Measurements from ENCODE around the gene ACOT7.

ACOT7 gene

DNA sequence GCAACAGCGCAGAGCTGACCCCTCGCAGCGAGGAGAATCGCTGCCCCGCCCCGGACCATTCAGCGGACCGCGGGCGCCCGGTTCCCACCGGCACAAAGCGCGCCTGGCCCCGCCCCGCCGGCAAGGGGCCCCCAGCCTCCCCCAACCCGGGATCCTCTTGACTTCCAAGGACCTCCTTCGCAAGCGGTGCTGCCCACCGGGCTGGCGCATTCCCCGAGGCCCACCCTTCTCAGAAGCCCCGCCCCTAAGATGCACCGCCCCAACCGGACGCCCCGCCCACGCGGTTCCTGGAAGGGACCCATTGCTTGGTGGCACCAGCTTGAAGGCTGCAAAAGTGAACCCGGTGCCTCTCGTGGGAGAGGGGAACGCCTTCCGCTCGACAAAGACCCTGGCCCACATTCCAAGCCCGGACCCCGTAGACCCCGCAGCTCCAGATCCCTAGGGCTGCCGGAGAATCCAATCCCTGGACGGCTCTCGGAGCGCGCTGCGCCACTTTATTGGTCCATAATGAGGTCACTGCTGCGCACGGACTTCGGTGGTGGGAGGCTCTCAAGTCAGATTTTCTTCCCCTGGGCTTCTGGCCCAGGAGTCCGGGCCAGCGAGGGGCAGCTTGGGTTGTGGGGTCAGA lies 147.6 kb downstream of the ACOT7 start:
- peak in 2 of 5 donors; percentile 27 to 38 for DNase-seq

DNA sequence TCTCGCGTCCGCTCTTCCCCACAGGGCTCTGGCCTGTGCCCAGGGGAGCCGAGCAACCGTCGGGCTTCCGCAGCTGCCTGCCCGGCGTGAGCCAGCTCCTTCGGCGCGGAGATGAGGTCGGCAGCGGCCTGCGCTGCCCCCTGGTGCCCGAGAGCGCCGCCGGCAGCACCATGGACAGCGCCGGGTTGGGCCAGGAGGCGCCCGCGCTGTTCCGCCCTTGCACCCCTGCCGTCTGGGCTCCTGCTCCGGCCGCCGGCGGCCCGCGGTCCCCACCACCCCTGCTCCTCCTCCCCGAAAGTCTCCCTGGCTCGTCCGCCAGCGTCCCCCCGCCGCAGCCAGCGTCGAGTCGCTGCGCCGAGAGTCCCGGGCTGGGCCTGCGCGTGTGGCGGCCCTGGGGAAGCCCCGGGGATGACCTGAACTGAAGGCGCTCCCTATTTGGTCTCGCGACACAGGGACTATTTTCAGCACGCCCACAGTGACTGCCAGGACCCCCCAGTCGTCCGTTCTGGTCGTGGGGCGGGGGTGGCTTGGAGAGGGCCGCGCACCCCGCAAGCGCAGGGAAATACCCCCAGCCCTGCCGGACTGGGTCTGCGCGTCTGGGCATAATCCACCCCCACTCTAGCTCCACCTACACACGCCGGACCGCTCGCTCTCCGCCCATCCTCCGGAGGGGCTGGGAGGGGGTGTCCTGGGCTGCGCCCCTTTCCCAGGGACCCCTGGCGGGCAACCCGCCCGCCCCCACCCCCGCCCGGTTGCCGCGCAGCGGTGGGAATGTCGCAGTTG lies 148.3 kb downstream of the ACOT7 start:
- DNase-seq, result peak; percentile 60 to 77 (median 73)

DNA sequence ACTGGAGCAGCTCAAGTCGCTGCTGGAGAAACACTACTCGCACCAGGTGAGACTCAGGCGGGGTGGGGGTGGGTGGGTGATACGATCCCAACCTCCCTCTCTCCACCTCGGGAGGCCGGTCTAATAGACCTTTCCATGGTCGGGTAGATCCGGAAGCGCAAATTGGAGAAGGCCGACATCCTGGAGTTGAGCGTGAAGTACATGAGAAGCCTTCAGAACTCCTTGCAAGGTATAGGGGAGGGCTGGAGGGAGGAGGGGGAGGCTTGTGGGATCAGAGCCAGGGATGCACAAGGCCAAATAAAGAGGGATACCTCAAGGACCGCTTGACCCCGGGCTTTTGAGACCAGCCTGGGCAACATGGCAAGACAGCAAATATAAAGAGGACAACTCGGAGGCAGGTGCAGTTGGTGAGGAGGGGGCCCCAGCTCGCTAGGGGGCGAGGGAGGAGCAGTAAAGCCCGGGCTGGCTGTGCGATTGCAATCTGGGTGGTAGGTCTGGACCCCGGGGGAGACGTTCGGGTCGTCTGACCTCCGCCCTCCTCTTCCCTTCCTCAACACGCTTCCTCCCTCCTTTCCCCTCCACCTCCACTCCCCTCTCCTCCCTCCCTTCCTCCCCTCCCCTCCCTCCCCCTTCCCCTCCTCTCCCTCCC lies 149.0 kb downstream of the ACOT7 start:
- DNase-seq, result no peak

DNA sequence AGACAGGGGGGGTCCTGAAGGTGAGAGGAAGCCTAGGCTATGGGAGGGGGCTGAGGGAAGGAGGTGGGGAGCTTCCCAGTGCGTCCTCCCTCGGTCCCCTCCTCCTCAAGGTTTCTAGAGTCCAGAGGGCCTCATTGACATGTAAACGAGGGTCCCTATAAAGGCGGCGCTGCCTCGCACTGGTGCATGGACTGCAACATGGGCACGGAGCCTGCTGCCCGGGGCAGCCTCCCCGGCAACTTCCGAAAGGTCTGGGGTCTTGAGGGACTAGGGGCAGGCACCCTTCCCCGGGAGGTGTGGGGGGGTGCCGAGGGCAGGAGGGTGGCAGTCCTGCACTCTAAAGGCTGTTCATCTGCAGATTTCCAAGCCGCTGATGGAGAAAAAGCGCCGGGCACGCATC lies 149.6 kb downstream of the ACOT7 start, which contains the start of gene HES3:
Gene HES3 (plus strand): TSS at position 187 of the 400 bp plus-strand sequence. CDS start 187 bp downstream, at position 374.
- DNase-seq, result no peak

DNA sequence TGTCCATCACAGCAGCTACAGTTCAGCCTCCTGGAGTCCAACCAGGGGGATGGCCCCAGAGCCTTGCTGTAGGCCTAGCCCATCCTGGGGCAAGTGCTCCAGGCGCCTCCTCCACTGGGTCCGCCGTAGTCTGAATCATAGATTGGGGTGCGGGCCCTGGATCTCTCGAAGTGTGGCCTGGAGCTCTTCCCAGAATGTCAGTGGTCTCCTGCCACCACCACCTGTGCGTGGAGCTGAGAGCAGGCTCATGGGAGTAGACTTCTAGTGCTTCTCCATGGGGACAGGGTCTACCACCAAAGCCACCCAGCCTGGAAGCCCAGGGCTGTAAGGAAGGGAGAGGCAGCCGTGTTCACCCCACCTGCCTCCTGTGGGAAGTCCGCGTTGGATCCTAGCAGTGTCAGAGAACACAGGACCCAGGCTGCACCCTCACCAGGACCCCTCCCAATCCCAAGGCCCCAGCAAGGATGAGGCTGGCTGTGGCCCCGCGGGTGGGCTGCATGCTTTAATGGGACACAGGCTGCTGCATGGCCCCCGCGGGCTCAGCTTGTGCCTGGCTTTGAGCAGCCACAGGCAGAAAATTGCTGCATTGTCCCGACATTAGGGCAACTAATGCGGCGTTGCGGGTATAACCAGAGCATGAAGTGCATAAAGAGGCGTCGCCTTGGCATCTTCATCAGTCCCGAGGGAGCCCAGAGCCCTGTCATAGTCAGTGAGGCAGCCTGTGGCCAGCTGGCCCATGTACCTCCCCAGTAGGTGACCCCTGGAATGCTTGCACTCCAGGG lies 150.3 kb downstream of the ACOT7 start:
- DNase-seq, result no peak

DNA sequence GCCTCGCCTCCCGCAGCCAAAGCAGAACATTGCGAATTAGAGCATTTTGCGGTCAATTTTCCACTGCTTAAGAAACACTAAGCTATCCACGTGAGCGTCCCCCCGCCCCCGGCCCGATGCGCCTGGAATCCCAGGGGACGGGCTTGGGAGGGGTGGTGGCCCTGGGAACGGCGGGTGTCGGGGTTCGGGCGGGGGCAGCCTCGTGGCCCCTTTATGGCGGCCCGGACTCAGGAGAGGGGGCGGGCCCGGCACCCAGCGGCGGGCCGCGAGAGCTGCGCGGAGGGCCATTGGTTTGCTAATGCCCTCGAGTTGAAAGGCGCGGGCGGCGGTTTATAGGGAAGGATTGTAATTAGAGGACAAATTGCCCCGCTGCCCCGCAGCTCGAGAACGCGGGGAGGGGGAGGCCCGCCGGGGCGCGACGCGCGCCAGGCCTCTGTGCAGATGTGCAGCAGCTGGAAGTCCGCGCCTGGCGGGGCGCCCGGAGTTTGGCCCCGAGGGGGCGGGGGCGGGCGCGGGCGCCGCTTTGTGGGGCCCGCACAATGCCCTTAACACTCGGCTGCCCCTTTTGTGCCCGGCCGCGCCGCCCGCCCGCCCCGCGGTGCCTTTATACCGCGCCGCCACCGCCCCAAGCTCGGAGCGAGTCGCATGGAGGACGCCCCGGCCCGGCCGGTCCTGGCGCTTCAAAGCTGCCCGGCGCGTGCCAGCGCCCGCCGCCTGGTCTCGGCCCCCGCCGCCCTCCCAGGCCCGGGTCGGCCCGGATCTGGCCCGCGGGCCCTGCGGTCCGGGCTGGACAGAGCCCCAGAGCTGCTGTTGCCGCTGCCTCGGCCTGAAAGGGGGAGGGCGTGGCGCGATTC lies 151.5 kb downstream of the ACOT7 start:
- no peak for DNase-seq

DNA sequence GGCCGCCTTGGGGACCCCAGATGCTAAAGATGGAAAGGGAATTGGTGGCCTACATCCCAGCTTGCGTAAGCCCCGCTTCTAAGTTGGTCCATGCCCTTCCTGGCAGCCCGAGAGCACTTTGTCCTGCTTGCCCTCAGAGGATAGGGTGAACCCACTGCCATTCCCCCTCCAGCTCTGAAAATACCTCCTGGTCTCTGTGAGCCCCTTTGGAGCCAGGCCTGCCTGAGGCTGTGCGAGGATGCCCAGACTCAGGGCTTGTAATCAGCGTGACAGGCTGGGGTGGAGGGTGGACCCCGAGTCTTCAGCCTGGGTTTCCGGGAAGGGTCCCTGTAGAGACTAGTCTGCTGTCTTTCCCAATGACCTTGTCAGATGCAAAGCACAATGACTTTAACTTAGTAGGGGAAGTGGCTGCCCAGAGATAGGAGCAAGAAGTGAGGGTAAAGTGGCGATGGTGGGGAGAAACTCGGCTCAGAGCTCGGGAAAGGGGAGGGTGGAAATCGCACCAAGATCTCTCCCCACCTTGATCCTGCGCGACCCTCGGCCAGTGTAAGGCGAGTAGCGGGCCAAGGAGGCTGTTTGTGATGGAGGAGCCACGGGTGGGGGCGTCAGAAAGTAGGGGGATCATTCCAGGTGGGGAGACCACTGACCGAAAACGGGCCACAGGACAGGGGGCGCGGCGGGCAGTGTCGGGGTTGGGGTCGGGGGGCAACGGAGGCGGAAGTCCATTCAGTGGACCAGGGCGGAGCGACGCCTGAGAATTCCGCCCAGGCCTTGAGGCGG lies 152.3 kb downstream of the ACOT7 start:
- DNase-seq, result no peak

DNA sequence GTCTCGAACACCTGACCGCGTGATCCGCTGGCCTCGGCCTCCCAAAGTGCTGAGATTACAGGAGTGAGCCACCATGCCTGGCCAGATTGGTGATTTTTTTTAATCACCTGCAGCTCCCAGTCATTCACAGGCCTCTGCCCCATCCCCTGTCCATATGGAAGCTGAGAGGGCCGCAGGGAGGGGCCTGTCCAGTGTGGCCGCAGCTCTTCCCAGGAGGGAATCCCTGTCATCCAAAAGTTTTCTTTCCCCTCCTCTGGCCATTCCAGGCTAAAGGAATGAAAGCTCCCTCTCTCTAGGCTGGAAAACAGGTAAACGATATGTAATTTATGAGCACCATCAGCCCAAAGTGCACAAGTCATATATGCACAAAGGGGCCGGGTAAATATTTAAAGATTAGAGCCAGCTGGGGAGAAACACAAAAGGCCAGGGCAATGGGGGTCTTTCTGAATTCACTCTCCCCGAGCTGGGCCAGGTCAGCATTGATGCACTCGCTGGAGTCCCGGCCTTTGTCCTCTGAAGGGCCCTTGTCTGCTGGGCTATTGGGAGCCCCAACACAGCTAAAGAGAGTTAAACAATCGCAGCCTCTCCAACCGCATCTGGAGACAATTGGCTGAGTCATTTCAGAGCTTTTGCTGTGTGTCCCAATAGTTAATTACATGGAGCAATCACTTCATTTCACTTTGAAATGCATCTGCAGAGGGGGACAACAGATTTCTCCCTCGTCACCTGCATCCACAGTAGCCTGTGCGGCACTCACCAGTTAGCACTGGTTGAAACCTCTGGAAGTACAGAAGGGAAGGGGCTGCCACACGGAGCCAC lies 153.4 kb downstream of the ACOT7 start:
- no peak for DNase-seq

DNA sequence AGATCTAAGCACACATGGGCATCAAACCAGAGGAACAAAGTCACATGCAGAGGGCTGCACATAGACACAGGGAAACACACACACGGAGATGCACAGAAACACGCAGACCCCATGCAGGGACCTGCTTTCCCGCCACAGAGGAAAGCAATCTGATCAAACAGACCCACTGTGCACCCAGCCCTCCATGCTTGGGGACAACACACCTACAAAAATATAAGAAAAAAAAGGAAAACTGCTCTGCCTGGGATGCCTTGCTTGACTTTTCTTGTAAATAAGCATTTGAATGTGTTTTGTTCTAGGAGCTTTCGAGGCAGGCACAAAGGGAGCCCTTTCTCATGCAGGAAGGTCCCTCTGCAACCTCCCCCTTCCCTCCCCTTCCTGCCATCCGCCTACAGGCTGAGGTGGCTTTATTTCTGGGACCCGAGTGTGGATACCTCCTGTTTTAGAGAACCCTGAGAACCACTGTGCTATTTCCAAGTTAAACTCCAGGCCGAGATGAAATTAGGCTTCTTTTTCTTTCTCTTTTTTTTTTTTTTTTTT lies 154.3 kb downstream of the ACOT7 start:
- no peak for DNase-seq

DNA sequence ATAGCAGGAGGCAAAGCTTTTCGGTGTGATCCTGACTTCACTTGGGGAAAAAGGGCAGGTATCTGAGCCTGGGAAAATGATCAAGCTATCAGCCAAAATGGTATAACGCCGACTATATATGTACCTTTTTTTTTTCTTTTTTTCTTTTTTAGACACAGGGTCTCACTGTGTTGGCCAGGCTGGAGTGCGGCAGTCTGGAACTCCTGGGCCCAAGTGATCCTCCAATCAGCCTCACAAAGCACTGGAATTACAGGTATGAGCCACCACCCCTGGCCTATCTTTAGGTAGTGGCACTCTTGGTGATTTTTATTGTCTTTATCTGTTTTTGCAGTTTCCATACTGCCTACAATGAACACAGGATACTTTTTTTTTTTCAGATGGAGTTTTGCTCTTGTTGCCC lies 156.5 kb downstream of the ACOT7 start:
- no peak for DNase-seq

DNA sequence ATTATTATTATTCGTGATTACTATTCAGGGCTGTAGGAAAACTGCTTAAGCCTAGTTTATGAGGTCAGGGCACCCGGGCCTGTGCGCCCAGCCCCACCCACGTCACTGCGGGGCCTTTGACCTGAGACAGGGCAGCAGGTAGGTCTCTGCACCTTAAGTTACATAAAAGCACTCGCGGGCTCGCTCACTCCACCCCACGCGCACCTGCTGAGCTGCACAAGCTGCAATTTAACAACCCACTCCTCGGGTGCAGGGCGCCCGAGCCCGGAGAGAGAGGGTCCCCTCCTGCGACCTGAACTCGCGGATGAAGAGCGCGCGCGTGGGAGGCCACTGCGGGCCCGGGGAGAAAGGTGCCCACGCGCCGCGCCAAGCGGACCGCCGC lies 158.3 kb downstream of the ACOT7 start:
- no peak for DNase-seq

DNA sequence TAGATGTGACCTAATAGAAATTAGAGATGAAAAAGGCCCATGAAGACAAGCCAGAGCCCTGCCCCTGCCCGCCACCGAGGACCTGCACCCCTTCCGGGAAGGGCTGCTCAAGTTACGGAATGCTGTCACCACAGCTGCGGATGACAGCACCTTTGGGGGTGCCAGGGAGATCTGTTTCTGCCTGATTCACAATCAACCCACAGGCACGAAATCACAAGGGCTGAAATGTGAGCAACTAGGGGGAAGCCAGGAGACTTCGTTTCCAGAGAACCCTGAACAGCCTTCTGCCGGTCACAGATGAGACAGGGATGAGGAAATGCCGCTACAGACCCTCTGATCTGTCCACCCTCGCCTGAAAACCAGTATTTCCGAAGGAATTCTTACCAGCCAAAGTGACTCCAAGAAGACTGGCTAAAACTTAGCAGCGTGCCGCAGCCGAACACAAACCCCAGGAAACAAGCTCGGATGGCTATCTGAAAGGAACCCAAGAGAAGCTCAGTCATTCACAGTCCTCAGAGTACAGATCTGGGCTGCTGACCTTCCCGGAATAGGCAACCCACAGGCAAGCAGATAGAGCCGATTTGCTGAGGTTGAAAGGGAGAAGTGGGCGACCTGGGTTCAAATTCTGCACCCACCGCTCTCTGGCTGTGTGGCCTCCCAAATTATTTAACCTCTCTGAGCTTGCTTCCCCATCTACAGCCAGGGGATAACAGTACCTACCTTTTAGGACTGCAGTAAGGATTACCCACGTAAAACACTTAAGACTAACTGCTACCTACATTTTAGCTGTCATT lies 158.9 kb downstream of the ACOT7 start:
- no peak for DNase-seq

DNA sequence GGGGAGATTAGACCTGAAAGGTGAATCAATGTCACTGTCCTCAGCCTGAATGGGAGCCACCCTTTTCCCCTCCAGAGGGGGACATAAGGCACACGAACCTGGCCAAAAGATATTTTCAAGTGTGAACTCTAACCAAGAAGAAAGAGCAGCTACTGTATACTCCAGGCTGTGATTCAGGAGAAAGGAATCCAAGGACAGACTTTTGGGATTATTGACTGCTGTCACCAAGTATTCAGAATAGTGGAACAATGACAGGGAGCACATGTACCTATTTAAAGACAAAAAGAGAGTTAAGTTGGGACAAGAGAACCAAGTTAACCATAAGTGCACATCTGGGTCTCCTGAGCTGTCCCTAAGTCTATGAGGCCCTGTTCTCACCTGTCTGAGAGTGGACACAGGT lies 160.2 kb downstream of the ACOT7 start:
- DNase-seq, result no peak

DNA sequence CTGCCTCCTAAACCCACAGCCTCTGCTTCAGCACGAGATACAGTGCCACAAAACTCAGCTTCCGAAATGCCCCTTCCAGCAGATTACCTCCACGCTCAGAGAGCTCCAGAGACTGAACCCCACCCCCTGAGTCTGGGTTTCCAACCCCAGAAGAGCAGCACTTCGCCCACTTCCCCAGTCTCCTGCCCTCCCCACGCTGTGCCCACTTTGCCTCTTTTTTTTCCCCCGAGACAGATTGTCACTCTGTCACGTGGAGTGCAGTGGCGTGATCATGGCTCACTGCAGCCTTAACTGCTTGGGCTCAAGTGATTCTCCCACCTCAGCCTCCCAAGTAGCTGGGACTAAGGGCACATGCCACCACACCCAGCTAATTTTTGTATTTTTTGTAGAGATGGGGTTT lies 167.9 kb downstream of the ACOT7 start:
- DNase-seq, result no peak

DNA sequence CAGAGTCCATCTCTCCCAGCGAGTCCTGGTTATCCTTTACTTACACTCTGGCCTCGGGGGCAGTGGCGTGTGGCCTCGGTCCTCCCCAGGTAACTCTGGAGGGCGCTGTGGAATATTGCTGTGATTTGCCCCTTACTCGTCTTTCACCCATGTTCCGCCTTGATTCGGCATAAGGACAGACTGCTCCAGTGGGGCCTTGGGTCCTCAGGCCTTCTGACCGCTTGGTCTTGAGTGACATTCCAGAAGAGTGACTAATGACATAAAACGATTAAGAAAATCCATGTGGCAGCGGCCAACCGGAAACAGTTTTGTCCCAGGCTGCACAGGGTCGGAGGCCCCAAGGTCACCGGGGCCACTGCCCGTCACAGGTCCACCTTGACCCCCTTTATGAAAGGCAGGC lies 168.8 kb downstream of the ACOT7 start:
- DNase-seq, result no peak

DNA sequence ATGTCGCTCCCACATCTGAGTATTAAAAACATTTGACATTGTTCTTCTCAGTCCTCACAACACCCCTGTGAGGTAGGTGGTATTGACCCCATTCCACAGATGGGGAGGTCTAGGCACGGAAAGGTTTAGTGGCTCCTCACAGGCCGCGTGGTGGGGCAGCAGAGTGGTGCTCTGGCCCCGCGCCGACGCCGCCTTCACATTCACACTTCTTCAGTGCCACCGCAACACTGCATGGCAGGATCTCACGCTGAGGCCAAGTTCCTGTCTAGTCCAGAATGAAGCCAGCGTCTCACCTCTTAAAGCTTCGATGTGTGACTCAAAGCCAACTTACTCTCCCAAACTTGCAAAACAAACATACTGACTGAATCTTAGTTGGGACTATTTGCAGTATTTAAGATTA lies 169.9 kb downstream of the ACOT7 start:
- no peak for DNase-seq

DNA sequence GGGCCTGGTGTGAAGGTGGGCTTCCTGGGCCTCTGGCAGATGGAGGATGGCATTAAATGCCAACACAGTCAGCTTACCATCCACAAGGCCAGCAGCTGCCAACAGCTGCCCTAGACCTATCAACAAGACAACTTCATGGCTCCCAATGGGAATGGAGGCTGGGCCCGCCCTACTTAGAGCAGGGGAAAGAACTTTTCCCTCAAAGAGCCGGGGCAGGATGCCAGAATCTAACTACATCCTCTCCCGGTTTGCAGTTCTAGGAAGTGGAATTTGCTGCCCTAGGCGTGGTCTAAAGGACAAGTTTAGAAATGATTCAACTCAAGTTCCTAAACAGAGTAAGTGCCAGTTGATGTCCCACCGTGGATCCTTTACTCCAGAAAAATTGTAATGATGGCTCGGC lies 170.9 kb downstream of the ACOT7 start:
- DNase-seq, result no peak

DNA sequence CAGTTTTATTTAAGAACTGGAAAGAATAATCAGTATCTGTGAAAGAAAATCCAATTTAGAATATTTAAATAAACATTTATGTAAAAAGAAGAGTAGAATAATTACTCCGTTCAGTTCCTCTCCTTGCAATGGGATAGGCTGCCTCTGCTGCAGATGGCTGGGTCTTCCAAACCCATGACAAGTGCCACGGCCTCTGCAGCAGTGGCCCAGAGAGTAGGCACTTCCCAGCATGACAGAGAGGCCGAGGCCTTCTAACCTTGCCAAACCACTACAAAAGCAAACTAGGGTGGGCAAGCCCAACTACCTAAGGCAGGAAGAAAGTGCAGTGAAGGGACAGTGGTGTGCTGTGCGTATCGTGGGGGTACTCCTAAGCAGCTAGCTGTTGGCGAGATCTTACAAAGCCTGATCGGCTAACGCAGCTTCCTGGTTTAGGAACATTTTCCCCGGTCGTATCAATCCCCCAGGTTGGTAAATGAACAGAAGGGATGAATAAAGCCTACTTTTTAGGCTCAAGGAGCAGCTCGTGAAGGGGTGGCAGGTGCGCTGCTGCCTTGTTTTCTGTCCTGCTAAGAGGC lies 172.3 kb downstream of the ACOT7 start:
- no peak for DNase-seq

DNA sequence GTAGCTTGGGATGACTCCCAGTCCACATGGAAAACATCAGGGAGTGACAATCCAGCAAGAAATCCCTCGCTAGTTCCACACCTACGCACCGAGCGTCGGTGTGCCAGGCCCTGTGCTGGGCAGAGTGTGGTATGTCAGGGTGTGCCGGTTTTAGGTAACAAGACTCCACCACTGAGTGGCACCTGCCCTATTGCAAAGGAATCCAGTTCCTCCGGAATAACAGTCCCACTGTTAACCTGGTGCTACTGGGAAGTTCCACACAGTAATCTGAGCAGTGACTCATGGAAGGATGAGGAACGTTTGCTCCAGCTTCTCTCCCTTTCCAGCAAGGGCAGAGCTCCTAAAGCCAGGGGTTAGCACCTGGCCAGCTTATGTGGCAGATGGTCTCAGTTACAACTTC lies 173.3 kb downstream of the ACOT7 start:
- no peak for DNase-seq

Data from T-helper 1 cell (primary cell).